Measurements from ENCODE around the gene SSTR5.

The SSTR5 gene

DNA sequence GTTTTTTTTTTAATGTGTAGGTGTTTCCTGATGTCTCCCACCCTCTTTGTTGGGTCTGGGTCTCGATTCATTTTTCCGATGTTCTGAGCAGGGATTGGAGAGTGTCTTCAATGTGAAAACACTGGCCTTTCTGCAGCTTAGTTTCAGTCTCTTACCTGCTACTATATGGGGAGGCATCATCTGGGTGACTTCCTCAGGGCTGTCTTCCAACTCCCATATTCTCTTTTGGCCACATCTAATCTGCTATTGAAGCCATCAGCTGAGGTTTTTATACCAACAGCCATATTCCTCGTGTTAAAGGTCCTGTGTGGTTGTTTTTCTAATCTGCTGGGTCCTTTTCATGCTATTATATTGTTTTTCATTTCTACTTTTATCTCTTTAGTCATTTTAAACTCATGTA is 13.2 kb upstream of the SSTR5 start:
- no peak overlapping the region for H3K4me3 Mint-ChIP-seq
- H3K27ac Mint-ChIP-seq, result no peak overlapping the region
- H3K27me3 Mint-ChIP-seq, result peaks cover 5% of the 10 kb centered on the region
- no peaks in the 10 kb centered on the region for H3K9me3 Mint-ChIP-seq
- peaks cover 3% of the 10 kb centered on the region for H3K36me3 Mint-ChIP-seq
- H3K4me1 Mint-ChIP-seq, result no peaks in the 10 kb centered on the region

GRCh38 chr16:1060416-1061340 is 11.9 kb upstream of the SSTR5 start:
- Mint-ChIP-seq H3K9me3 (no peaks in the 10 kb centered on the region), H3K36me3 (peaks cover 3% of the 10 kb centered on the region), H3K4me3 (no peak overlapping the region), H3K27ac (no peak overlapping the region), H3K4me1 (no peaks in the 10 kb centered on the region), H3K27me3 (peaks cover 10% of the 10 kb centered on the region)

- Mint-ChIP-seq H3K36me3 (peaks cover 3% of the 10 kb centered on the region), H3K9me3 (no peaks in the 10 kb centered on the region), H3K4me1 (no peaks in the 10 kb centered on the region), H3K4me3 (no peak overlapping the region), H3K27ac (no peak overlapping the region), H3K27me3 (peaks cover 11% of the 10 kb centered on the region)
Measured at GRCh38 chr16:1061769-1062505, 10.6 kb upstream of the SSTR5 start.

DNA sequence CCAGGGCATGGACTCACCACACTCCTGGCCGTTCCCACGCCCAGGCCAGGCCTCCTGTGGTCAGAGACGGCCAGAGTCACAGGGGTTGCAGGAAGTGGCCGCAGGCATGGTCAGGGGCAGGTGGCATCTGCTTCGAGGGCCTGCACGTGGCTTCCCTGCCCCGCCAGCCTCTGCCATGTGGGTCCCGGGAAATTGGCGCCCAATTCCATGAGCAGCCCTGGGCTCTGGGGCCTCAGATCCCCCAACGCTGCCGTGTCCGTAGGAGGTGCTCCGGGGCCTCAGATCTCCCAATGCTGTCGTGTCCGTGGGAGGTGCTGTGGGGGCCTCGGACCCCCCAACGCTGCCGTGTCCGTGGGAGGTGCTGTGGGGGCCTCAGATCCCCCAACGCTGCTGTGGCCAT is 9.7 kb upstream of the SSTR5 start:
- Mint-ChIP-seq H3K36me3 (peaks cover 3% of the 10 kb centered on the region), H3K27me3 (peaks cover 13% of the 10 kb centered on the region)

GRCh38 chr16:1063728-1064127 is 8.8 kb upstream of the SSTR5 start:
- H3K36me3 Mint-ChIP-seq, result peaks cover 3% of the 10 kb centered on the region
- no peaks in the 10 kb centered on the region for H3K9me3 Mint-ChIP-seq
- peaks cover 13% of the 10 kb centered on the region for H3K27me3 Mint-ChIP-seq
- H3K27ac Mint-ChIP-seq, result no peak overlapping the region
- H3K4me1 Mint-ChIP-seq, result no peaks in the 10 kb centered on the region
- H3K4me3 Mint-ChIP-seq, result no peak overlapping the region

More for the DNA sequence above, 9.7 kb upstream of the SSTR5 start:
- no peaks in the 10 kb centered on the region for H3K9me3 Mint-ChIP-seq
- no peaks in the 10 kb centered on the region for H3K4me1 Mint-ChIP-seq
- no peak overlapping the region for H3K4me3 Mint-ChIP-seq
- H3K27ac Mint-ChIP-seq, result no peak overlapping the region

- Mint-ChIP-seq H3K4me1 (no peaks in the 10 kb centered on the region), H3K36me3 (no peaks in the 10 kb centered on the region), H3K4me3 (no peak overlapping the region), H3K9me3 (no peaks in the 10 kb centered on the region), H3K27ac (no peak overlapping the region), H3K27me3 (peaks cover 11% of the 10 kb centered on the region)
Measured at GRCh38 chr16:1065469-1066128, 6.9 kb upstream of the SSTR5 start.

DNA sequence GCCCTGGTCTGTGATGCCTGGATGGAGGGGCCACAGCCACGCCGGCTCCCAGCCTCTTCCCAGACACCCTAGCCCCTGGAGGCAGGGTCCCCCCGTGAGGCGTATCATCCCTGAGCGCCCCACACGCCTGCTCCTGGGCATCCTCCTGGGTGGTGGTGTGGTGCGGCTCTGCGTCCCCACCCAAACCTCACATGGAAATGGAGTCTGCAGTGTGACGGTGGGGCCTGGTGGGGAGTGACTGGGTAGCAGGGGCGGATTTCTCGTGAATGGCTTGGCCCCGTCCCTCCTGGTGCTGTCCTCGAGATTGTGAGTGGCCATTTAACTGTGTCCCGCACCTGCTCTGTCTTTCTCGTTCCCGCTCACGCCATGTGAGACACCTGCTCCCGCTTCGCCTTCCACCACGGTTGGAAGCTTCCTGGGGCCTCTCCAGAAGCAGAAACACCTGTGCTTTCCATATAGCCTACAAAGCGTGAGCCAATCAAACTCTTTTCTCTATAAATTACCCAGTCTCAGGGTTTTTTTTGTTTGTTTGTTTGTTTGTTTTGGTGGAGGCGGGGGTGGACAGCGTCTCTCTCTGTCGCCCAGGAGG is 5.9 kb upstream of the SSTR5 start:
- no peaks in the 10 kb centered on the region for H3K4me1 Mint-ChIP-seq
- H3K9me3 Mint-ChIP-seq, result no peaks in the 10 kb centered on the region
- no peak overlapping the region for H3K4me3 Mint-ChIP-seq
- H3K36me3 Mint-ChIP-seq, result no peaks in the 10 kb centered on the region
- H3K27me3 Mint-ChIP-seq, result peaks cover 12% of the 10 kb centered on the region
- no peak overlapping the region for H3K27ac Mint-ChIP-seq

- Mint-ChIP-seq H3K27me3 (peaks cover 14% of the 10 kb centered on the region), H3K4me1 (no peaks in the 10 kb centered on the region), H3K36me3 (no peaks in the 10 kb centered on the region), H3K9me3 (no peaks in the 10 kb centered on the region), H3K27ac (peak overlapping the region; percentile 89), H3K4me3 (no peak overlapping the region)
Measured at GRCh38 chr16:1067629-1068028, 4.9 kb upstream of the SSTR5 start.

- Mint-ChIP-seq H3K36me3 (no peaks in the 10 kb centered on the region), H3K4me3 (no peak overlapping the region), H3K27ac (no peak overlapping the region), H3K27me3 (peaks cover 14% of the 10 kb centered on the region), H3K9me3 (no peaks in the 10 kb centered on the region), H3K4me1 (no peaks in the 10 kb centered on the region)
Measured at GRCh38 chr16:1068451-1068850, 4.1 kb upstream of the SSTR5 start.

- H3K4me1 Mint-ChIP-seq, result no peaks in the 10 kb centered on the region
- no peak overlapping the region for H3K27ac Mint-ChIP-seq
- H3K36me3 Mint-ChIP-seq, result no peaks in the 10 kb centered on the region
- H3K27me3 Mint-ChIP-seq, result peaks cover 12% of the 10 kb centered on the region
- no peak overlapping the region for H3K4me3 Mint-ChIP-seq
- H3K9me3 Mint-ChIP-seq, result no peaks in the 10 kb centered on the region
Measured at GRCh38 chr16:1069154-1069553, 3.4 kb upstream of the SSTR5 start.

GRCh38 chr16:1070084-1070863 is 2.3 kb upstream of the SSTR5 start:
- Mint-ChIP-seq H3K27me3 (peaks cover 7% of the 10 kb centered on the region), H3K27ac (no peak overlapping the region), H3K36me3 (no peaks in the 10 kb centered on the region), H3K4me3 (no peak overlapping the region), H3K9me3 (no peaks in the 10 kb centered on the region), H3K4me1 (no peaks in the 10 kb centered on the region)

DNA sequence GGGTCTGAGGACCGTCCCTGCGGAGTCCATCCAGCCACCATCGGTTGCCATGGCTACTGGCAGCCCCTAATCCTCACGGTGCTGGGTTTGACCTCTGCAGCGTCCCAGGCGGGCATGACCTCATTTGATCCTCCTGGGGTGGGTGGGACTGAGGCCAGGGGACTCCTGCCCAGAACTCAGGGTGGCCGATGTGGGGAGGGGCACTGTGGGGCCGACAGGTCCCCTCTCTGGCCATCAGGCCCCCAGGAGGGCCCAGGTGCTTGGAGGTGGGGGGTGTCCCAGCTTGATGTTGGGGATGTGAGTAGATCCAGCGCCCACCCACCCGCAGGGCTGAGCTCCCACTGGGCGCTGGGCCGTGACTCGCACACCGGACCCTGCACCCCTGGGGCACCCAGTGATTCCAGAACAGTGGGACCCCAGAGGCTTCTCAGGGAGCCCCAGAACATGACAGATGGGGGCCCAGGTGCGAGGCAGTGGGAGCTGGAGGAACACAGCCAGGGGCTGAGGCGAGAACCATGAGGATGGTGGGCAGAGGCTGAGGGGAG is 1.6 kb upstream of the SSTR5 start:
- Mint-ChIP-seq H3K4me3 (no peak overlapping the region), H3K27me3 (peaks cover 7% of the 10 kb centered on the region), H3K27ac (no peak overlapping the region), H3K9me3 (no peaks in the 10 kb centered on the region), H3K4me1 (no peaks in the 10 kb centered on the region), H3K36me3 (no peaks in the 10 kb centered on the region)

GRCh38 chr16:1071561-1072225 is 854 bp upstream of the SSTR5 start:
- H3K27ac Mint-ChIP-seq, result no peak overlapping the region
- H3K4me1 Mint-ChIP-seq, result no peaks in the 10 kb centered on the region
- no peaks in the 10 kb centered on the region for H3K9me3 Mint-ChIP-seq
- peaks cover 9% of the 10 kb centered on the region for H3K27me3 Mint-ChIP-seq
- H3K36me3 Mint-ChIP-seq, result no peaks in the 10 kb centered on the region
- no peak overlapping the region for H3K4me3 Mint-ChIP-seq

GRCh38 chr16:1073262-1073558 is 663 bp downstream of the SSTR5 start:
- Mint-ChIP-seq H3K4me3 (no peak overlapping the region), H3K4me1 (no peaks in the 10 kb centered on the region), H3K36me3 (no peaks in the 10 kb centered on the region), H3K9me3 (no peaks in the 10 kb centered on the region), H3K27me3 (peaks cover 8% of the 10 kb centered on the region), H3K27ac (no peak overlapping the region)
